GM20000 (cell line): ENCODE measurements around the gene STX16.

Experiments used
- DNase-seq: peaks from one replicate; pipeline ENCODE4 v3.0.0; 2012; ENCODE audit warnings: low spot score
- CTCF ChIP-seq: IDR thresholded peaks from 2 replicates; pipeline ENCODE4 v1.5.1; 2012; ENCODE audit warnings: mild to moderate bottlenecking, control low read depth; ENCODE audit errors: extremely low read depth, missing control alignments

The STX16 gene

GRCh38 chr20:58650776-58651558 is at the start of gene STX16:
STX16 (plus strand) TSS chr20:58651283; CDS start chr20:58652007, 724 bp downstream.
- no peak for TF ChIP-seq CTCF

DNA sequence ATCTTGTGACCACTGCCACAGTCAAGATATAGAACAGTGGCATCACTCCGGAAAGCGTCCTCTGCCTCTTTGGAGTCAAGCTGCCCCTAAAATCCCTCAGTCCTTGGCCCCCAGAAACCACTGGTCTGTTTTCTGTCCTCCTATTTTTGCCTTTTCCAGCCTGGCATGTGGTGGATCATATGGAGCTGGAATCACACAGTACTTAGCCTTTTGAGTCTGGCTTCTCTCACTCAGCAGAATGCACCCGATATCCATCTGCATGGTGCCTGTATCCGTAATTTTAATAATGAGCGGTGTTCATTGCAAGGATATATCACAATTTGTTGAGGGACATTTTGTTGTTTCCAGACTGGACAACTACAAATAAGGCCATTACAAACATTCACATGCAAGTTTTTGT is 49.0 kb upstream of the STX16 start:
- no peak for TF ChIP-seq CTCF
- no peak for DNase-seq

More at GRCh38 chr20:58650776-58651558, at the start of gene STX16:
- peak; percentile 96 for DNase-seq

GRCh38 chr20:58603721-58604120 is 47.4 kb upstream of the STX16 start:
- no peak for TF ChIP-seq CTCF
- DNase-seq = no peak

- no peak for DNase-seq
- no peak for TF ChIP-seq CTCF
Measured at GRCh38 chr20:58604128-58604881, 46.8 kb upstream of the STX16 start.

GRCh38 chr20:58605292-58606065 is 45.6 kb upstream of the STX16 start:
- no peak for DNase-seq
- no peak for TF ChIP-seq CTCF

DNA sequence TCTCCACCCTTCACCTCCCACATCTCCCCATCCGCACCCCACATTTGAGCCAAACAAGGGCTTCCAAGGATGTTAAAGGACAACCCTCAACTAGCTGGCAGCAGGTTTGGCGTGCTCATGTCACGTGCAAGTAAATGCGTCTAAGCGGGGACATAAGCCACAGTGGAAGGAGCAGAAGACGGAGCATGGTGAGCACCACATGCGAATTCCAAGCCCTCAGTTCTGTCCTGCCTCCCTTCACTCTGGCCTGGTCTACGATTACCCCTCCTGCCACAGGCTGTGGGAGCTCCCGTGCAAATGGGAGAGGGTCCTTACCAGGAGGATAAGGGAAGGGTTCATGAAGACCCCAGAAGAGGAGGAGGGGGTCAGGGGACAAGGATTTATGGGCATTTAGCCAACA is 44.9 kb upstream of the STX16 start:
- TF ChIP-seq CTCF = no peak
- DNase-seq = no peak
